ENCODE results near the gene GOLPH3.

GRCh38 chr5:32201122-32201753 is 27.1 kb upstream of the GOLPH3 start:
- TF ChIP-seq CTCF (IDR thresholded peaks at IDR 0.05): no peak
- TF ChIP-seq POLR2A (IDR thresholded peaks at IDR 0.05): no peak

All from ovary (tissue), 3 donors.